GM12873 (cell line): ENCODE results near the gene PIK3CD.

ENCODE experiments used
- CTCF ChIP-seq: IDR thresholded peaks from 2 replicates; pipeline ENCODE4 v1.5.1; 2012; ENCODE audit warnings: low read depth, mild to moderate bottlenecking, moderate library complexity, low read length, control low read depth; ENCODE audit not compliant: insufficient read depth; ENCODE audit errors: missing control alignments

Gene PIK3CD

DNA sequence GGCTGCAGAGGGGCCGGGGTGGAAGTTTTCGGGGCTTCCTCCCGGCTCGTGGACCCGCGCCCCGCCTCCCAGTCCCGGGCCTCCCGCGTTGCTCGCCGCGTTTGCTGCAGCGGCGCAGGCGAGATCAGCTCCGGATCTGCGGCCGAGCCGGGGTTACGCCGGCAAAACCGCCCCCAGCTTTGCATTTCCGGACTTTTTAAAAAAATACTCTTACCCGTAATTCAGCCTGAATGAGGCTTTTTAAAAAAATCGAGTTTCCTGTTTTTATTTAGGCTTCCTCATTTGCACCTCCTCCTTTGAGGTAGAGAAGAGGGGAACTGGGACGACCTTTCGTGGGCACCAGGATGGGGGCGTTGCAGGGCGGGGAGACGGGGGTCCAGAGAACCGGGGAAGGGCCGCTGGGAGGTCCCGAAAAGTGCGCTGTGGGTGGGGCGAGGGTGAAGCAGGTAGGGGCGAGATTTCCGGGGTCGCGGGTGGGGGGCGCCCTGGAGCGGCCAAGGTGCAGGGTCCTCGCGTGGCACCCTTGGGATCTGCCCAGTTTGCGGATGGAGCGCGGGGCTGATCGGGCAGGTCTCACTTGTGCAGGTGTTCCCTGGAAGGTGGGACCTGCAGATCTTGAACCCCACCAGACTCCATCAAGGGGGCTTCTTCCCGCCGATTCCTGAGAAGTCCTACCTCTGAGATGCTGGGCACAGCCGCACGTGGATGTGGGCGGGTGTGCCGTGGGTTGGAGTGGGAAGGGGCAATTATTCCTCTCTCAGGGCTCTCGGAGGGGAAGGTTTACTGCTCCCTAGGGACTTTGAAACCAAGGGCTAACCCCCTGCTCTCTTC lies 1.1 kb downstream of the PIK3CD start:
- TF ChIP-seq CTCF: peak; percentile 20

DNA sequence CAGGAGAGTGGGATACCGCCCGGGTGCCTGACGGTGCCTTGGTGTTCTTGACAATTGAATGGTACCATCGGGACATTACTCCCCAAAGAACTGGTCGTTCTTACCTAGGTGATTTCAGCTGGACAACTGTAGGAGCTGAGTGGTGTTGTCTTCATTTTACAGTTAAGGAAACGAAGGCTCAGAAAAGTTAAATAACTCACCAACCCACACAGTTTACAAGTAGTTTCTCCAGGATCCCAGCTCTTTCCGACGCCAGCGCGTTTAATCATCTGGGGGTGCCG lies 1.6 kb downstream of the PIK3CD start:
- no peak for TF ChIP-seq CTCF

DNA sequence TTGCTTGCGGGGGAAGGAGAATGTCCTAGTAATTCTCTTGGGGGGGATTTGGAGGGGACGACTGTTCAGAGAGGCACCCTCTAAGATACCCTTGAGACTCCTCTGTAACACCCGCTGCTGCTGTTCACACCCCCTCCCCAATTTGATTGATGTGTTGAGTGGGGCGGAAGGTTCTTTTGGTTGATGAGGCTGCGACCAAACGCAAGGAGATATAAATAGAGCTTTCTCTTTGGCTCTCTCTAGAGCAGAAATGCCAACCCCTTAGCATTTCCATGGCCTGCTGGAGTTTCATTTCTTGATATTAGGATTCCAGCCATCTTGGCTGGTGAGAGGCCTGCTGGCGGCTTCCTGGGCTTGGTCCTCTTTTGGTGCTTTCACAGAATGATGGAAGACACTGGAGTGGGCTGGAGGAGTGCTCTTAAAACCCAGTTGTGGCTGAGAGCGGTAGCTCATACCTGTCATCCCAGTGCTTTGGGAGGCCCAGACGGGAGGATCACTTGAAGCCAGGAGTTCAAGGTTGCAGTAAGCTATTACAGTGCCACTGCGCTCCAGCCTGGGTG lies 2.0 kb downstream of the PIK3CD start:
- no peak for TF ChIP-seq CTCF

DNA sequence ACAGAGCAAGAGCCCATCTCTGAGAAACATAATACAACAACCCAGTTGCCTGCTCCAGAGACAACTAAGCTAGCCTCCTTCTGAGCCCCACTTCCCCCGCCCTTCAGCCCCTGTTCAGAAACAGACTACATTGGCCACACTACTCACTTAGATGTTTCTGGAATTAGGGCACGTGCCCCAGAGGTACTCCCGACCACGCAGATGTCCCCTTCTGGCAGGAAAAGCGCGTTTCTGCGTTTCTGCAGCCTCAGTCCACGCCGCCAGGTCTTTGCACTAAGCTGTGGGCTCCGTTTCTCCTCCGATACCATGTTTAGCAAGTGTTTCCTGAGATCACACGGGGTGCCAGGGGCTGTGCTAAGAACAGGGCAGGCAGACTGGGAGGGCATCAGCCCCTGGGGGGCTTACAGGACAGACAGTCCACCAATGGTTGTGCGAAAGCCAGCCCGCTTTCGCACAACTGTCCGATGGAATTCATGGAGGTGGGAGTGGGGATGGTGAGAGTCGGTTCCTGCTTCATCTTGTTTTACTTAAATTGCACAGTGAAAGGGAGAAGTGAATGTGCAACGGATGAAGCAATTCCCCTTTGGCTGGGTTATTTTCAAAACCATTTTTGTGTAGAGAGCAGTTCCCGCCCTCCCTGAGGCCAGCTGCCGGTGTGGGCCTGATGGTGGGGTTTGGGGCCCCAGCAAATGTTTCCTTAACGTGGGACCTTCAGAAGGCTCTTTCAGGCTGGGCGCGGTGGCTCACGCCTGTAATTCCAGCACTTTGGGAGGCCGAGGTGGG lies 2.7 kb downstream of the PIK3CD start:
- TF ChIP-seq CTCF: no peak

GRCh38 chr1:9654834-9655723 lies 3.5 kb downstream of the PIK3CD start:
- TF ChIP-seq CTCF: no peak

- TF ChIP-seq CTCF: no peak
Measured at GRCh38 chr1:9655836-9656235, 4.3 kb downstream of the PIK3CD start.

DNA sequence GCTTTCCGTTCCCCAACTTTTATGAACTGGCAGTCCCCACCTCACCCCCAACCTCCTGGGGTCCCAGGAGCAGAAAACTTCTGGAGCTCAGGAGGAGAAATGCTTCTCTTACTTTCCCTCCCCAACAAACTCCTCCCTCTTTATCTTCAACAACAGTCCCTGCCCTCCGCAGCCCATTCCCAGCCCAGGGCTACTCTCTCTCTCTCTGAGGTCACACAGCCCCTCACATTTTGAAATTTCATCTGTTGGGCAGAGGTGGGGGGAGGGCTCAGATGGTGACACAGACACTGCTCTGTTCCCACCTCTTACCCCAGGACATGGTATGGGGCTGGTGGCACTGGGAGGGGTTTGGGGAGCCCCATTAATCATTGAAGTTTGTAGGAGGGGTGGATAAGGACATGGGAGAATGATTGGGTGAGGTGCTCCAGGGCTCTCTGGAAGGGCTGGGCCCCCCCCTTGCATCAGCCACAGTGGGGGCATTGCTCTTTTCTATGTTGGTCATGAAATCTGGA lies 6.0 kb downstream of the PIK3CD start:
- no peak for TF ChIP-seq CTCF
